ENCODE results near the gene DSPP.

DNA sequence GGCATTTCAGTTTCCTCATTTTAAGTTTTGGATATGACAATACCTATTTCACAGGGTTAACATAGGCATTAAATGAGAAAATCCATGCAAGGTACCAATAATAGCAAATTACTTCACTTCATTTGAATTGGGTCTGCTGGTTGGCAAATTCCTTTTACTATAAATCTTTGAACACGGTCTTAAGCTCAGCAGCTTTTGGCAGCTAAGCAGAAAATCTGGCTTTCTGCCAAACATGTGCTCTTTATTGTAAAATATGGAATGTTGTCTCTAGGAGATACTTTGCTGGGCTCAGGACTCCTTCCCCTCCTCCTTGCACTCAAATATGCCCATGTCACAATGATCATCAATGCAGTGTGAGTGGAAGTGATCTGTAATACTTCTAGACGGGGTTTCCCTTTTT is 24.9 kb downstream of the DSPP start:
- TF ChIP-seq, protein P1, sequence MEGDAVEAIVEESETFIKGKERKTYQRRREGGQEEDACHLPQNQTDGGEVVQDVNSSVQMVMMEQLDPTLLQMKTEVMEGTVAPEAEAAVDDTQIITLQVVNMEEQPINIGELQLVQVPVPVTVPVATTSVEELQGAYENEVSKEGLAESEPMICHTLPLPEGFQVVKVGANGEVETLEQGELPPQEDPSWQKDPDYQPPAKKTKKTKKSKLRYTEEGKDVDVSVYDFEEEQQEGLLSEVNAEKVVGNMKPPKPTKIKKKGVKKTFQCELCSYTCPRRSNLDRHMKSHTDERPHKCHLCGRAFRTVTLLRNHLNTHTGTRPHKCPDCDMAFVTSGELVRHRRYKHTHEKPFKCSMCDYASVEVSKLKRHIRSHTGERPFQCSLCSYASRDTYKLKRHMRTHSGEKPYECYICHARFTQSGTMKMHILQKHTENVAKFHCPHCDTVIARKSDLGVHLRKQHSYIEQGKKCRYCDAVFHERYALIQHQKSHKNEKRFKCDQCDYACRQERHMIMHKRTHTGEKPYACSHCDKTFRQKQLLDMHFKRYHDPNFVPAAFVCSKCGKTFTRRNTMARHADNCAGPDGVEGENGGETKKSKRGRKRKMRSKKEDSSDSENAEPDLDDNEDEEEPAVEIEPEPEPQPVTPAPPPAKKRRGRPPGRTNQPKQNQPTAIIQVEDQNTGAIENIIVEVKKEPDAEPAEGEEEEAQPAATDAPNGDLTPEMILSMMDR (IDR thresholded peaks at IDR 0.05): no peak
- no peak for TF ChIP-seq POLR2A (IDR thresholded peaks at IDR 0.05)
